NT2/D1 (cell line): ENCODE measurements around the gene GATM.

Experiments used
- SUZ12 ChIP-seq: IDR thresholded peaks from 2 replicates; pipeline ENCODE4 v1.6.1; 2011; ENCODE audit not compliant: insufficient read length, insufficient read depth; ENCODE audit errors: extremely low read depth
- YY1 ChIP-seq: IDR thresholded peaks from 2 replicates; pipeline ENCODE4 v1.6.1; 2011; ENCODE audit not compliant: insufficient read length, insufficient read depth
- ZNF274 ChIP-seq: IDR thresholded peaks from 2 replicates; pipeline ENCODE4 v1.6.1; 2011; ENCODE audit warnings: mild to moderate bottlenecking, low read depth, low read length

GRCh38 chr15:45387380-45388007 lies 9.2 kb upstream of the GATM start:
- TF ChIP-seq SUZ12, result no peak
- TF ChIP-seq ZNF274, result no peak
- TF ChIP-seq YY1, result no peak
